Measurements from ENCODE around the gene YDJC.
A peak's percentile ranks its signal among the peaks of the same experiment; 100 is the strongest.
"Not testable (repeated sequence)": the region's sequence is repeated elsewhere in the genome, so short reads cannot be mapped to it uniquely, and the experiment has no call there.

YDJC gene

GRCh38 chr22:21651521-21652009, 21.7 kb upstream of the YDJC start:
- no peak for DNase-seq (ENCODE audit: low read depth)

GRCh38 chr22:21650823-21651520, 21.1 kb upstream of the YDJC start:
- no peak for DNase-seq (ENCODE audit: low read depth)

GRCh38 chr22:21650280-21650679, 20.5 kb upstream of the YDJC start:
- DNase-seq (ENCODE audit: low read depth): no peak

GRCh38 chr22:21646608-21647590, 17.1 kb upstream of the YDJC start:
- peak; percentile 64 for DNase-seq (ENCODE audit: low read depth)

GRCh38 chr22:21645513-21645912, 15.7 kb upstream of the YDJC start:
- not testable (repeated sequence) for DNase-seq (ENCODE audit: low read depth)

- DNase-seq (ENCODE audit: low read depth): no peak
Observed at GRCh38 chr22:21643533-21644357, 13.9 kb upstream of the YDJC start.

GRCh38 chr22:21642584-21643448, 13.0 kb upstream of the YDJC start:
- peak; percentile 42 for DNase-seq (ENCODE audit: low read depth)

GRCh38 chr22:21641789-21642583, 12.2 kb upstream of the YDJC start, which contains the start of gene SDF2L1:
Gene SDF2L1, plus strand, starts transcription at chr22:21642302. Its CDS starts 35 bp downstream, at chr22:21642337.
- peak; percentile 92 for DNase-seq (ENCODE audit: low read depth)

GRCh38 chr22:21641417-21641788, 11.6 kb upstream of the YDJC start:
- no peak for DNase-seq (ENCODE audit: low read depth)

GRCh38 chr22:21640810-21641209, 11.0 kb upstream of the YDJC start:
- no peak for DNase-seq (ENCODE audit: low read depth)

- no peak for DNase-seq (ENCODE audit: low read depth)
Observed at GRCh38 chr22:21639359-21639758, 9.5 kb upstream of the YDJC start.

- not testable (repeated sequence) for DNase-seq (ENCODE audit: low read depth)
Observed at GRCh38 chr22:21637450-21637849, 7.6 kb upstream of the YDJC start.

- DNase-seq (ENCODE audit: low read depth): no peak
Observed at GRCh38 chr22:21636629-21637218, 6.9 kb upstream of the YDJC start.

GRCh38 chr22:21635771-21636510, 6.1 kb upstream of the YDJC start:
- DNase-seq (ENCODE audit: low read depth): no peak

GRCh38 chr22:21634844-21635243, 5.0 kb upstream of the YDJC start:
- DNase-seq (ENCODE audit: low read depth): no peak

GRCh38 chr22:21634081-21634480, 4.3 kb upstream of the YDJC start:
- DNase-seq (ENCODE audit: low read depth): no peak

GRCh38 chr22:21633481-21633880, 3.7 kb upstream of the YDJC start:
- no peak for DNase-seq (ENCODE audit: low read depth)

GRCh38 chr22:21632931-21633330, 3.1 kb upstream of the YDJC start:
- DNase-seq (ENCODE audit: low read depth): no peak

Data from stimulated activated CD8-positive, alpha-beta memory T cell treated with anti-CD3 and anti-CD28 coated beads, Interleukin-15, amount 100 ng/mL, for 1 hour (primary cell).